Stimulated activated CD4-positive, alpha-beta T cell treated with anti-CD3 and anti-CD28 coated beads, Interleukin-1b, Interleukin-23, amount 100 ng/mL, for 24 hours (primary cell): ENCODE results near the gene CBR4.
"Not testable (repeated sequence)": the region's sequence is repeated elsewhere in the genome, so short reads cannot be mapped to it uniquely, and the experiment has no call there.

Source experiments
- DNase-seq, 4 experiments: peaks; one replicate each; pipeline ENCODE4 v3.0.0-alpha.2; 2020; ENCODE audit warnings: low read depth in 4 of 4, low spot score in 1 of 4

Gene CBR4

DNA sequence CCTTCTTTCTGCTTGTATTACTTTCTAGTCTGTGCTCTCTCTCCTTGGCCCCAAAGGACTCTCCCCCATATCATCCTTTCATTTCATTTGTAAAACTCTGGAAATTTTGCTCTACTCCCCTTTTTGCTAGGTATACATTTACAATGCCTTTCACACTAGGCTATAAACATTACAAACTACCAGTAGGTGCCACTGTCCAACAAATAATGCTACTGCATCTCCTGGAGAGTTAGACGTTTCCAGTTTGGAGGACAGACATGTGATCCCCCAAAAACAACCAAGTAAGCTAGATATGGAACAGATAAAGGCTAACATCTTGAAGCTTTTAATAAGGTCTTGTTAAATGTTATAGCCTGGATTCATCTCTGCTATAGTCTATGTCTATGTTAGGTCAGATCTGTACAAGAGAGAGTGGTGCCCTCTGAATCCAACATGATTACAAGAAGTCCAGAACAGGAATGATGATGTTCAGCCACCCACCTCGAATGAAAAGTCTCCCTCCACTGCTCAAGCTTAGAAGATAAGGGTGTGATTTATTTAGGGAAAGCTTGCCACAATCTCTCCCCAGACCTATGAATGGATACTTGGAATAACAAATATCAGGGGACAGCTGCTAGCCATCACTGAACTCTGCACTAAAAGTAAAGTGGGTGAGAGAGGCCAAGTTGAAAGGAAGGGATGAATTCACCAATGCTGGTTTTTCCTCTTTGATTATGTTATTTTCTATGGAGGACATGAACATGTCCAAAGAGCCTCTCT is 14.3 kb downstream of the CBR4 start:
- DNase-seq, result no peak

DNA sequence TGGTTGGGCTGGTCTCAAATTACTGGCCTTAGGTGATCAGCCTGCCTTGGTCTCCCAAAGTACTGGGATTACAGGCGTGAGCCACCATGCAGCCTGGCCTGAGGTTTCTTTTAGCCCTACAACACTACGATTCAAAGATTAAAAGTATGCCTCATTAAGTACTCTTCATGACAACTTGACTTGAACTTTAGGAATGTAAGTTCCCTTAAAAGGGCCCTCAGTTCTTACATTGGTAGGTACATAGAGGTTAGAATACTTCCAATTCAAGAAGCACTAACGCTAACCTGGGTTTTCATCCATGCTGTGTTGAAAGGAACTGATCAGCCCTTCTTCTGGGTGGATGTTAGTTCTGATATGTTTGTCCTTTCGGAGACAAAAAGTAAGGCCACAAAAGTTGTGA is 15.1 kb downstream of the CBR4 start:
- DNase-seq, result no peak

DNA sequence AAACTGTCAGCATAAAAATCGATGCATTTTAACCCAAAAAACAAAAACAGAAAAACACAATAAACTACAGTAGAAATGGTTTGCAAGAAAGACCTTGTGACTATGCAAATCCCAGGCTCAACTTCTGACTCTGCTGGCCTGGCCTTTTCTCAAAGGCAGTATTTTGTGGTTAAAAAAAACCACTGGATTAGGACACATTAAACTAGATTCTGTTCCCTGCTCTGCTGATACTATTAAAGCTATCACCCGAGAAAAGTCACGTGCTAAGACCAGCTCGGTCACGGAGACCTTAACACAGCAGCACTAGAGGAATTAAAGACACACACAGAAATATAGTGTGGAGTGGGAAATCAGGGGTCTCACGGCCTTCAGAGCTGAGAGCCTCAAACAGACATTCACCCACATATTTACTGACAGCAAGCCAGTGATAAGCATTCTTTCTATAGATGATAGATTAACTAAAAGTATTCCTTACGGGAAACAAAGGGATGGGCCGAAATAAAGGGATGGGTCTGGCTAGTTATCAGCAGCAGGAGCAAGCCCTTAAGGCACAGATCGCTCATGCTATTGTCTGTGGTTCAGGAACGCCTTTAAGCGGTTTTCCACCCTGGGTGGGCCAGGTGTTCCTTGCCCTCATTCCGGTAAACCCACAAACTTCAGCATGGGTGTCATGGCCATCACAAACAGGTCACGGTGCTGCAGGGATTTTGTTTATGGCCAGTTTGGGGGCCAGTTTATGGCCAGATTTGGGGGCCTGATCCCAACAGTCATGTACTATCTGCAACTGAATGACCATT is 16.1 kb downstream of the CBR4 start:
- DNase-seq, result no peak

DNA sequence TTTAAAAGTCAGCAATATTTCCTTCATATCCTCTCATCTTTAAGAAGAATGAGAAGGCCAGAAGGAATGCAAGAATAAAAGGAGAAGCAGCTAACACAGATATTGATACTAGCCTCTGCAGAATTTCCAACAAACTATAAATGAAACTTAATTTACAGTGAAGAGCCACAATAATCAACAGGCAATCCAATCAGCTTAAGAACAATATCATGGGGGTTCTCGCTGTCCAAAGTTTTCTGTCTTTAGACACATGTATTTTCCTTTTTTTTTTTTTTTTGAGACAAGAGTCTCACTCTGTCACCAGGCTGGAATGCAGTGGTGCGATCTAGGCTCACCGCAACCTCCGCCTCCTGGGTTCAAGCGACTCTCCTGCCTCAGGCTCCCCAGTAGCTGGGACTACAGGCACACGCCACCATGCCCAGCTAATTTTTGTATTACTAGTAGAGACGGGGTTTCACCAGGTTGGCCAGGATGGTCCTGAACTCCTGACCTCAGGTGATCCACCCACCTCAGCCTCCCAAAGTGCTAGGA is 17.0 kb downstream of the CBR4 start:
- not testable (repeated sequence) for DNase-seq

DNA sequence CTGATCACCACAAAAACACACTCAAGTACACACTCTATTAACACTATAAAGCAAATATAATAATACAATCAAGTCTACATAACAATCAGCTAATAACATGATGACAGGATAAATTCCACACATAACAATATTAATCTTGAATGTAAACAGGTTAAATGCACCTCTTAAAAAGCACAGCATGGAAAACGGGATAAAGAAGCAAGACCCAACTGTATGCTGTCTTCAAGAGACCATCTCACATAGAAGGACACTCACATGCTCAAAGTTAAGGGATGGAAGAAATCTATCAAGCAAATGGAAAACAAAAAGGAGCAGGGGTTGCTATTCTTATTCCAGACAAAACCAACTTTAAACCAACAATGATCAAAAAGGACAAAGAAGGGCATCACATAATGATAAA is 28.1 kb downstream of the CBR4 start:
- DNase-seq, result no peak

DNA sequence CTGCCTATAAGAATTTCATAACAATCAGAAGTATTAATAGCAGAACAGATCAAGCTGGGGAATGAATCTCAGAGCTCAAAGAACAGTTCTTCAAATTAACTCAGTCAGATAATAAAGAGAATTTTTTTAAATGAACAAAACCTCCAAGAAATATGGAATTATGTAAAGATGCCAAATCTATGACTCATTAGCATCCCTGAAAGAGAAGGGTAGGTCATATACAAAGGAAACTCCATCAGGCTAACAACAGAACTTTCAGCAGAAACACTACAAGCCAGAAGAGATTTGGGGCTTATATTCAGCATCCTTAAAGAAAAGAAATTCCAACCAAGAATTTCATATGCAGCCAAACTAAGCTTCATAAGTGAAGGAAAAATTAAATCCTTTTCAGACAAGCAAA is 28.6 kb downstream of the CBR4 start:
- DNase-seq, result no peak

DNA sequence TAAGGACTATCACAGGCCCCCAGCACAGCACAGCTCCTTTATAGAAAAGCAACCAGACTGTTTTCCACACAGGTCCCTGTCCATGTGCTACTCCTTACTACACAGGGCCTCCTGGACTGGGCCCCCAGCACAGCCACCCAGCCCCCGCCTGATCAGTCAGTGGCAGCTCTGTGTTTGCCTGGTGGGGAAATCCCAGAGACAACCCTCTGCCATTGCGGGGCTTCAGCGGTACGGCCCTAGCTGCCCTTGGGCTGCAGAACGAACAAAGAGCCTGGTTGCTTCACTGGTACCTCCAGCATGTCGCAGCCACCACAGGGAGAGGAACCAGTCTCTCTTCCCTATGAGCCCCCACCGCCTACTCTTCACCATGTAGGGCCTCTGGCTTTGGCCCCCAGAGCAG is 30.7 kb downstream of the CBR4 start:
- DNase-seq, result no peak

DNA sequence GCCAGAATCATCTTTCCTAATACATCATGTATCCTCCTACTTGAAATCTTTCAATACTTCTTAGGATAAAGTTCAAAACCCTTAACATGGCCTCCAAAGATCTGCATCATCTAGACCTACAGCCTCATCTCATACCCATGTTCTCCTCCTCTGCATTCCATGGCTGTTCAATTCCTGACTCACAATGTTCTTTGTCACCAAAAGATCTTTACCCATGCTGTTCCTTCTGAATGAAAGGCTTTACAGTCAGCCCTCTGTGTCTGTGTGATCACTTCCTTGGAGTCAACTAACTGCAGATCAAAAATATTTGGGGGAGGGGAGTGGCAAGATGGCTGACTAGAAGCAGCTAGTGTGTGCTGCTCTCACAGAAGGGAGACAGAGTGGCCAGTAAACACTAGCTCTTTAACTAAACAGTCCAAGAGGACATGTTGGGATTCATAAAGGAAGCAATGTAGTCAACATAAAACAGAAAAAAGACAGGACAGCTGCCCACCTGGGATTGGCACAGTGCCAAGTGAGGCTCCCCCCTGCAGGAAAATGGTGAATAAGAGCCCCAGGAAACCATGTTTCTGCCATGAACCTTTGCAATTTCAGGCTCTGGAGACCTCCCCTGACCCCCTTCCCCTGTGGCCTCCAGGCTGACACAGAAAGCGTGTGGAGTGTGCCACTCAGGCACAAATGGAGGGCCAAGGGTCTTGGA is 31.9 kb downstream of the CBR4 start:
- DNase-seq, result no peak

DNA sequence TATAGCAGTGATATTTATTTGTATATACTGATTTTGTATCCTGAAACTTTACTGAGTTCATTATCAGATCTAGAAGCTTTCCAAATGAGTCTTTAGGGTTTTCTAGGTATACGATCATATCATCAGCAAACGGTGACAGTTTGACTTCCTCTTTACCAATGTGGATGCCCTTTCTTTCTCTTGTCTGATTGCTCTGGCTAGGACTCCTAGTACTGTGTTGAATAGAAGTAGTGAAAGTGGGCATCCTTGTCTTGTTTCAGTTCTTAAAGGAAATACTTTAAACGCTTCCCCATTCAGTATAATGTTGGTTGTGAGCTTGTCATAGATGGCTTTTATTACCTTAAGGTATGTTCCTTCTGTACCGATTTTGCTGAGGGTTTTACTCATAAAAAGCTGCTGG is 37.5 kb downstream of the CBR4 start:
- DNase-seq, result no peak

DNA sequence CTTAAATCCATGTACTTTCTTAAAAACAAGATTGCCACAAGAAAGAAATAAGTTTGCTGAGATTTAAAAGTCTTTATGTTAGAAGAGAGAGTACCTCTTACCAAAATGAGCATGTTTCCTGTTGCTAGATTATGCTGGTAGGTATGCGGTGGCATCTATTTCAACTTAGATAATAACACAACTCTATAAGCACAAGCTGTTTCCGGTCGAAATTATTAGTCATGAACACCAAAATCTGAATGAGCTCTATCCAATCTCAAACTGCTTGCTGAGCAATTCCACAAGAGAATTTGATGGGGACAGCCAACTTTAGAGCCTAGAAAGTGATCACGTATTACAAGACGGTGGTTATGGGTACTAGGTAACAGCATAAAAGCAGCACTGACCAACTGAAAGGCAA is 49.3 kb downstream of the CBR4 start:
- DNase-seq, result no peak

DNA sequence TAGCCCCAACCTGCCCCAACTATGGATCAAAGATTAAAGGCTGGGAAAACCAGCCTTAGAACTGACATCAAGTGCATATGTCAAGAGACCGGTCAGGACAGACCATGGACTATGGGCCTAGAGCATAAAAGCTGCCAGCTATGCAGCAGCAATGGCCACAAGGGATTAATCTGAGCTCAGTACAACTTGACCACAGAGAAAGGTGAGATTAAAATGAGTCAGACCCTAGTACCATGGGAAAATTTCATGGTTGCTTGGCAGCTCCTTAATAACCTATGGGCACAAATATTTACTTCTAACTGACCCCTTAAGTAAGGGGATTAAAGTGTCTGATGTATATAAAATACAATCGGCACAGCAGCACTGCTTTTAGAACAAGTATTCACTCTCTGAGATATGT is 54.4 kb downstream of the CBR4 start:
- no peak for DNase-seq

DNA sequence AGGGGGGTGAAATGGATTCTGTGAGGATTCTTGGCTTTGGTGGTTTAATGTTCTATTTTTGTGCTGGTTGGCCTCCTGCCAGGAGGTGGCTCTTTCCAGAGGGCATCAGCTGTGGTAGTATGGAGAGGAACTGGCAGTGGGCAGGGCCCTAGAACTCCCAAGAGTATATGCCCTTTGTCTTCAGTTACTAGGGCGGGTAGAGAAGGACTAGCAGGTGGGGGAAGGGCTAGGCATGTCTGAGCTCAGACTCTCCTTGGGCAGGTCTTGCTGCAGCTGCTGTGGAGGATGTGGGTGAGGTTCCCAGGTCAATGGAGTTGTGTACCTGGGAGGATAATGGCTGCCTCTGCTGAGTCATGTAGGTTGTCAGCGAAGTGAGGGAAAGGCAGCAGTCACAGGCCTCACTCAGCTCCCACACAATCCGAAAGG is 57.2 kb downstream of the CBR4 start:
- DNase-seq, result not testable (repeated sequence)

DNA sequence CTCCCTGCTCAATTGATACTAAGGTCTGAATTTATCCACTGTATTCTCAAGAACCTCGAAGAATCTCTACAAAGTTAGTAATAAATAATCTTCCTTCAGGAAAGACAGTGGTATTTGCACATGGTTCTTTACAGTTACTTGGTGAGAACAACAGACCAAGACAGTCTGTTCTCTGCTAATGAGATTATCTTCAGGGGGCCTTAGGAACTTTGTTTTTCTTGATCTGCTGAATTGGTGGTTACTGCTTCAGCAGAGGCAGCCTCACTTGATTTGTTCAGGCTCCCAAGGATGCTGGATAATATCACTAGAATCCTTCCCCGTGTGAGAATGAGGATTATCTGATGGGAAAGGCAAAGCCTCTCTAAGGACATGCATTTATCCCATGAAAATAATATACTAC is 64.8 kb downstream of the CBR4 start:
- DNase-seq, result no peak

DNA sequence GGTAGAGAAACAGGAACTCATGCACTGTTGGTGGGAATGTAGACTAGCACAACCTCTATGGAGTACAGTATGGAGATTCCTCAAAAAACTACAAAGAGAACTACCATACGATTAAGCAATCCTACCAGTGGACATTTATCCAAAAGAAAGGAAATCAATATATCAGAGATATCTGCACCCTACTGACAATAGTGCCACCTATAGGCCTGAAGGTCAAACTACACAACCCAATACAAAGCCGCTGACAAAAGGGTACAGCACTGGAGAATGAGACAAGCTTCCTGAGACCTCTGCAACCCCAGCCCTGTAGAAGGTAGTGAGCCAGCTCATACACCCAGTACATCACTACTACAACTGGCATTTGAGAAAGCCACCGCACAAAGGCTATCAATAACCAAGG is 67.1 kb downstream of the CBR4 start:
- DNase-seq, result no peak
